Transverse colon (tissue), 4 donors: Measurements from ENCODE around the gene GMPR2. TPM values are rescaled to one million over a fixed set of nuclear protein-coding genes. Genes with fewer than 3 reads are reported as not detected.

ENCODE experiments used
- DNase-seq: peaks from one replicate; pipeline ENCODE4 v3.0.0-alpha.2; 2019
- H3K27ac ChIP-seq, 4 donors: fragments of 200-600 bp; sonication (generic); 2 replicates each; pipeline ENCODE4 v1.5.1; 2016 to 2018; ENCODE audit warnings: inconsistent platforms in 4 of 4
- H3K27me3 ChIP-seq: fragments of 200-600 bp; sonication (generic); 2 replicates; pipeline ENCODE4 v1.5.1; 2017; ENCODE audit warnings: inconsistent platforms
- H3K36me3 ChIP-seq, 4 donors: fragments of 200-600 bp; sonication (generic); 2 replicates each; pipeline ENCODE4 v1.5.1; 2017 to 2019; ENCODE audit warnings: inconsistent platforms in 4 of 4
- H3K4me1 ChIP-seq, 4 donors: fragments of 200-600 bp; sonication (generic); 2 replicates each; pipeline ENCODE4 v1.5.1; 2017 to 2020; ENCODE audit warnings: inconsistent platforms in 4 of 4
- H3K4me3 ChIP-seq, 4 donors: fragments of 200-600 bp; sonication (generic); 1 replicate in 1 of 4; 2 replicates in 3 of 4; pipeline versions ENCODE4 v1.5.1 to v1.6.1; 2017 to 2019; ENCODE audit warnings: inconsistent platforms in 4 of 4
- H3K9me3 ChIP-seq, 2 donors: fragments of 200-600 bp; sonication (generic); 2 replicates each; pipeline ENCODE4 v1.5.1; 2017 to 2019; ENCODE audit warnings: inconsistent platforms in 2 of 2
- EP300 ChIP-seq: sonication (generic); formaldehyde crosslinking; IDR thresholded peaks from one replicate; pipeline ENCODE4 v1.6.1; 2017; ENCODE audit warnings: antibody characterized with exemption, low read depth
- POLR2A ChIP-seq: fragments of 450-650 bp; IDR thresholded peaks from one replicate; pipeline ENCODE4 v1.6.1; 2016; ENCODE audit warnings: antibody characterized with exemption, mild to moderate bottlenecking, moderate library complexity
- POLR2AphosphoS5 ChIP-seq, 3 donors: sonication (generic); formaldehyde crosslinking; IDR thresholded peaks; one replicate each; pipeline ENCODE4 v1.6.1; 2016; ENCODE audit warnings: antibody characterized with exemption in 3 of 3
- WGBS, 2 donors: methylation state at CpG; one replicate each; pipeline ENCODE4 v1.1.5; 2018; ENCODE audit warnings: low coverage in 1 of 2; 5-methylcytosine and 5-hydroxymethylcytosine counted together
- in situ Hi-C, 4 donors: fragments of 200-750 bp; cut with MboI; loops; one replicate each; pipeline versions ENCODE4 v1.15.0 to v1.15.1; 2017; ENCODE audit warnings: low sequenced_read_pairs in 3 of 4, low pct_ligation_motif_present in 1 of 4, low pct_unique_long_range_greater_than_20kb in 1 of 4
- intact Hi-C: fragments of 100-400 bp; cut with DNase I; formaldehyde crosslinking; loops from one replicate; pipeline ENCODE4 v1.15.1; 2023; ENCODE audit warnings: low total_unique reads
- total RNA-seq, 4 donors: library from RNA; depleted of rRNA; stranded (reverse); fragments of >200 nt; gene quantifications; one replicate each; pipeline ENCODE4 v1.1.0, GENCODE V29; 2016
- TF ChIP-seq, protein P1 (sequence below), 5 experiments: fragments of 200-600 bp in 3 of 5; fragments of 450-650 bp in 2 of 5; sonication (generic) in 3 of 5; IDR thresholded peaks; 1 replicate in 2 of 5; 2 replicates in 3 of 5; pipeline ENCODE4 v1.5.1; 2016 to 2017; ENCODE audit warnings: antibody characterized with exemption in 5 of 5, inconsistent platforms in 3 of 5, mild to moderate bottlenecking in 2 of 5, moderate library complexity in 1 of 5

GMPR2 gene
- total RNA-seq, 4 donors from 2014 or later: 4.2 to 72.5 (median 46.3) TPM

DNA sequence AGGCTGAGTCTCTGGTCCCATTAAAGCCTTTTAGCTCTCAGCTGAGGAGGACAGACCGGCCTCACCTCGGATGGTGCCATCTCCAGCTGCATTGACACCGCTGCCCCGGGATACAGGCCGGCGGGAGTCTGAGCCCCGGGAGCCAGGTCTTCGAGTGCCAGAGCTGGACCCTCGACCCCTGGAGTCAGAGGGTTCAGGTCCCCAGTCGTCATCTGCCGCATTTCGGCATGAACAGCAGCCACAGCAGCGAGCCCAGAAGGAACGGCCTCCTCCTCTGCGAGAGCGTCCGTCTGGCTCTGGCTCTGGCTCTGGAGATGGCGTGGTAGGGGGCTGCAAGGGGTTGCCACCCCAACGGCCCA lies 29.2 kb downstream of the GMPR2 start:
- in situ Hi-C loops: no loop called here
- no peak for TF ChIP-seq POLR2AphosphoS5 (IDR thresholded peaks at IDR 0.05)
- no peak for TF ChIP-seq POLR2A
- no peak for TF ChIP-seq EP300
- TF ChIP-seq, protein P1, sequence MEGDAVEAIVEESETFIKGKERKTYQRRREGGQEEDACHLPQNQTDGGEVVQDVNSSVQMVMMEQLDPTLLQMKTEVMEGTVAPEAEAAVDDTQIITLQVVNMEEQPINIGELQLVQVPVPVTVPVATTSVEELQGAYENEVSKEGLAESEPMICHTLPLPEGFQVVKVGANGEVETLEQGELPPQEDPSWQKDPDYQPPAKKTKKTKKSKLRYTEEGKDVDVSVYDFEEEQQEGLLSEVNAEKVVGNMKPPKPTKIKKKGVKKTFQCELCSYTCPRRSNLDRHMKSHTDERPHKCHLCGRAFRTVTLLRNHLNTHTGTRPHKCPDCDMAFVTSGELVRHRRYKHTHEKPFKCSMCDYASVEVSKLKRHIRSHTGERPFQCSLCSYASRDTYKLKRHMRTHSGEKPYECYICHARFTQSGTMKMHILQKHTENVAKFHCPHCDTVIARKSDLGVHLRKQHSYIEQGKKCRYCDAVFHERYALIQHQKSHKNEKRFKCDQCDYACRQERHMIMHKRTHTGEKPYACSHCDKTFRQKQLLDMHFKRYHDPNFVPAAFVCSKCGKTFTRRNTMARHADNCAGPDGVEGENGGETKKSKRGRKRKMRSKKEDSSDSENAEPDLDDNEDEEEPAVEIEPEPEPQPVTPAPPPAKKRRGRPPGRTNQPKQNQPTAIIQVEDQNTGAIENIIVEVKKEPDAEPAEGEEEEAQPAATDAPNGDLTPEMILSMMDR (IDR thresholded peaks at IDR 0.05): no peak
- 90% methylated on average over 17 of the region's 19 CpGs; no CpG with 5 or more reads in 1 of the 2 donors for WGBS, 2 donors
- intact Hi-C loops: no loop called here
- Histone ChIP-seq H3K4me3 (no peak overlapping the region), H3K4me1 (no peaks in the 10 kb centered on the region), H3K9me3 (no peaks in the 10 kb centered on the region), H3K36me3 (peaks cover 0 to 10% (median 0%) of the 10 kb centered on the region in 4 donors), H3K27me3 (no peaks in the 10 kb centered on the region), H3K27ac (no peak overlapping the region)
- no peak for DNase-seq

DNA sequence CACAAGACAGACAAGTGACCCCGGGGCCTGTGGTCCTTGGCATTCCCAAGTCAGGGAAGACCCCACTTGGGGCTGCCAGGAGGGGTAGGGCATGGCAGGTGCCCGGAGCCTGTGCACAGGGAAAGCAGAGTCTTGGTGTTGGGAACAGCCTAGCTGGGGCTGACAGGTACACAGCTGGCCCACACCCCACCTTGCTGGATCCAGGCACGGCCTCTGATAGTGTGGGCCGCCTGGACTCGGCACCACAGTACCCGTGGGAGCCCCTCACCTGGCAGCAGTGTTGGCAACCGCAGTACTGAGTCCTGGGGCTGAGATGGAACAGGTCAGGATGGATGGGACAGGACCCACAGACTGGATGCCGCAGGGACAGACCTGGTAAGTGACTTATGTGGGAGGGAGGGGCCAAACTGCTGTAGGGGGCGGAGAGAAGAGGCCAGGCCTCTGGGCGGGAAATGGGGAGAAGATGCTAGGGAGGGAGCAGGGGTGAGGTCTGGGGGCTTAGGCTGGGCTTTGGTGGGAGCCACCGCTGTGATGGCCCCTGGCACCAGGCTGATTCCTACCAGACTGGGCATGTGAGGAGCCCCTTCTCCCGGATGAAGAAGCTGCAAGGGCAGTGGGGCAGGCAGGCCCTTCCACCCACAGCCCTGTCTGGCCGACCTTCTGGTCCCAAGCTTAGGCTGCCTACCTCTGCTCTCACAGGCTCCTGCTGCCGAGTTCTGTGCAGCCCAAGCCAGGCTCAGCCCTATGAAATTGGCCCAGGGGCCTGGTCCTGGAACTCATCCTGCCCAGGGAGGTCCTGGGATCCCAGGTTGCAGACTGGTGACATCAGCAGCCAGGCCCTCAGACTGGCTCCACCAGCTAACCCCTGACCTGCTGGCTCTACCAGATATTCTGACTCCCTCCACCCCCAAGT lies 30.3 kb downstream of the GMPR2 start, which contains the start of gene TGM1:
TGM1 (minus strand) TSS at position 357 of the 913 bp plus-strand sequence. CDS start 825 bp downstream, outside the sequence.
- 87% methylated on average over 11 of the region's 14 CpGs; no CpG with 5 or more reads in 1 of the 2 donors for WGBS, 2 donors
- intact Hi-C loops: no loop called here
- in situ Hi-C loops: no loop called here
- peaks cover 0 to 18% (median 0%) of the 10 kb centered on the region in 4 donors for H3K36me3 ChIP-seq
- TF ChIP-seq EP300 (no peak), POLR2A (no peak), POLR2AphosphoS5 (IDR thresholded peaks at IDR 0.05) (no peak)
- TF ChIP-seq, protein P1 (IDR thresholded peaks at IDR 0.05): no peak
- no peaks in the 10 kb centered on the region for H3K27me3 ChIP-seq
- H3K9me3 ChIP-seq: no peaks in the 10 kb centered on the region
- H3K4me3 ChIP-seq: no peak within 1 kb of the TSS
- no peak for DNase-seq
- no peak within 1 kb of the TSS for H3K27ac ChIP-seq
- H3K4me1 ChIP-seq: no peaks in the 10 kb centered on the region

DNA sequence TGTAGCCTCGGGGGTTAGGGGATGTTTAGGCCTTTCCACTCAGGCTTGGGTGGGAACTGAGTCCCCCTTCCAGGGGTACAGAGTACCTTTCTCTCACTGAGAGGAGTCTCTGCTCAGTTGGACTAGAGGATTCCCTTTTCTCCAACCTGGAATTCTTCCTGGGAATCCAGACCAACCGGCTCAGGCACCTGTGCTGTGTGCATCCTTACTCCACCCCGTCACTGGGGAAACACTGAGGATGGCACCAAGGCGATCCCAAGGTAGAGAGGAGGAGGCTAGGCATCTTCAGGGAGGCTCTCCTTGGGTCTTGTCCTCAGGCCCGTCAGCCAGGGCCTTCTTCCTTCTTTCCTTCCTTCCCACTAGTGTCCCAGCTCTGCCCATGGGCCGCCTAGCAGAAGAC lies 31.1 kb downstream of the GMPR2 start:
- no peak for DNase-seq
- H3K36me3 ChIP-seq: peaks cover 0 to 18% (median 0%) of the 10 kb centered on the region in 4 donors
- no peak overlapping the region for H3K27ac ChIP-seq
- no peaks in the 10 kb centered on the region for H3K9me3 ChIP-seq
- in situ Hi-C loops (no loop called here), intact Hi-C loops (no loop called here)
- H3K4me1 ChIP-seq: no peaks in the 10 kb centered on the region
- TF ChIP-seq, protein P1 (IDR thresholded peaks at IDR 0.05): no peak
- no peak for TF ChIP-seq POLR2A
- no peak for TF ChIP-seq POLR2AphosphoS5 (IDR thresholded peaks at IDR 0.05)
- TF ChIP-seq EP300: no peak
- H3K4me3 ChIP-seq: no peak overlapping the region
- WGBS, 2 donors: 84% methylated on average over 6 of the region's 6 CpGs; no CpG with 5 or more reads in 1 of the 2 donors
- H3K27me3 ChIP-seq: no peaks in the 10 kb centered on the region

DNA sequence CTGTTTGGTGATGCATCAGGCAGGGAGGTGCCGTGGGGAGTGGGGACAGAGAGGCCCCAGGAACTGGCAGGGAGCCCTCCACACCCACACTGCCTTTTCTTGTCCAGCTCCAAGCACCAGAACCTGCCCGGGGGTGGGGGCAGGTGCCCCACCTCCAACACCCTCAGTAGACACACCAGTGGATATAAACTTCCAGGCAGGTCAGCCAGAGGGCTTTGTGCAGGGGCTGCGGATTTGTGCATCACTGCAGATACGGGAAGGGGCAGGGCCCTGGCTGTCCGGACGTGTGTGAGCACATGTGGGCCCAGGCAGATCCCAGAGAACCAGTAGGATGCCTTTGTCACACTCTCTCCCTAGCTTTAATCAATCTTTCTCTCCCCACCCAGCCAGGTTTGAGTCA lies 31.6 kb downstream of the GMPR2 start:
- no peak for DNase-seq
- Histone ChIP-seq H3K4me1 (no peaks in the 10 kb centered on the region), H3K36me3 (peaks cover 0 to 18% (median 0%) of the 10 kb centered on the region in 4 donors), H3K27me3 (no peaks in the 10 kb centered on the region), H3K27ac (no peak overlapping the region), H3K9me3 (no peaks in the 10 kb centered on the region), H3K4me3 (no peak overlapping the region)
- TF ChIP-seq POLR2A (no peak), EP300 (no peak)
- intact Hi-C loops: no loop called here
- in situ Hi-C loops: no loop called here
- WGBS, 2 donors: 81% methylated on average over 6 of the region's 6 CpGs; no CpG with 5 or more reads in 1 of the 2 donors
